Hepatocyte (in vitro differentiated cells): ENCODE data around the gene LNPEP. TPM values are rescaled to one million over a fixed set of nuclear protein-coding genes. Genes with fewer than 3 reads are reported as not detected.

Experiments used
- DNase-seq: peaks from one replicate; pipeline ENCODE4 v3.0.0-alpha.2; 2016; ENCODE audit warnings: low spot score
- H2AFZ ChIP-seq: fragments of 200-600 bp; sonication (generic); 2 replicates; pipeline ENCODE4 v1.6.0; 2016; ENCODE audit warnings: antibody characterized with exemption, mild to moderate bottlenecking
- H3K27ac ChIP-seq: fragments of 200-600 bp; sonication (generic); 2 replicates; pipeline ENCODE4 v1.5.1; 2016; ENCODE audit warnings: mild to moderate bottlenecking
- H3K27me3 ChIP-seq: fragments of 200-600 bp; sonication (generic); 2 replicates; pipeline ENCODE4 v1.6.1; 2016
- H3K36me3 ChIP-seq: fragments of 200-600 bp; sonication (generic); replicated peaks from 2 replicates; pipeline ENCODE4 v1.5.1; 2016; ENCODE audit warnings: low read depth; ENCODE audit not compliant: insufficient read depth
- H3K4me1 ChIP-seq: fragments of 200-600 bp; sonication (generic); 2 replicates; pipeline ENCODE4 v1.5.1; 2016; ENCODE audit warnings: mild to moderate bottlenecking, moderate library complexity; ENCODE audit not compliant: insufficient read depth
- H3K4me2 ChIP-seq: fragments of 200-600 bp; sonication (generic); 2 replicates; pipeline ENCODE4 v1.6.0; 2016
- H3K4me3 ChIP-seq: fragments of 200-600 bp; sonication (generic); 2 replicates; pipeline ENCODE4 v1.5.1; 2016; ENCODE audit warnings: mild to moderate bottlenecking
- H3K79me2 ChIP-seq: fragments of 200-600 bp; sonication (generic); 2 replicates; pipeline ENCODE4 v1.6.0; 2017; ENCODE audit warnings: mild to moderate bottlenecking
- H3K9me2 ChIP-seq: fragments of 200-600 bp; sonication (generic); replicated peaks from 2 replicates; pipeline ENCODE4 v1.6.0; 2017; ENCODE audit warnings: mild to moderate bottlenecking; ENCODE audit not compliant: insufficient read depth
- H3K9me3 ChIP-seq: fragments of 200-600 bp; sonication (generic); 2 replicates; pipeline ENCODE4 v1.5.1; 2016; ENCODE audit warnings: low read depth, mild to moderate bottlenecking
- H4K20me1 ChIP-seq: fragments of 200-600 bp; sonication (generic); 2 replicates; pipeline ENCODE4 v1.6.0; 2016; ENCODE audit warnings: mild to moderate bottlenecking; ENCODE audit not compliant: insufficient read depth, poor library complexity, severe bottlenecking
- CTCF ChIP-seq: fragments of 200-600 bp; sonication (generic); IDR thresholded peaks from 2 replicates; pipeline ENCODE4 v1.5.1; 2016; ENCODE audit warnings: antibody characterized with exemption, mild to moderate bottlenecking; ENCODE audit not compliant: poor library complexity
- EZH2 ChIP-seq: fragments of 200-600 bp; sonication (generic); IDR thresholded peaks from 2 replicates; pipeline ENCODE4 v1.6.1; 2016; ENCODE audit warnings: antibody characterized with exemption, mild to moderate bottlenecking, borderline replicate concordance
- EZH2phosphoT487 ChIP-seq: fragments of 200-600 bp; sonication (generic); IDR thresholded peaks from one replicate; pipeline ENCODE4 v1.6.1; 2018; ENCODE audit warnings: antibody characterized with exemption, mild to moderate bottlenecking, low read depth, moderate library complexity; ENCODE audit not compliant: unreplicated experiment, severe bottlenecking
- WGBS: methylation state at CpG from one replicate; pipeline ENCODE4 v1.1.6; 2016; ENCODE audit warnings: low lambda C conversion rate; ENCODE audit errors: missing lambda C conversion rate; 5-methylcytosine and 5-hydroxymethylcytosine counted together
- polyA plus RNA-seq: library from polyadenylated mRNA; unstranded; fragments of >200 nt; fragmentation: Nextera tagmentation; extraction: Ambion mirVana; gene quantifications from 2 replicates; pipeline ENCODE4 v1.2.1, GENCODE V29; 2016
- total RNA-seq: library from RNA; depleted of rRNA; stranded (reverse); fragments of >200 nt; gene quantifications from 2 replicates; pipeline ENCODE4 v1.2.3, GENCODE V29; 2014

Gene LNPEP
- total and polyA plus RNA-seq, 2 experiments from 2014 or later = 4.9 to 32.6 TPM

- Histone ChIP-seq H3K36me3 (no peaks in the 10 kb centered on the region), H3K4me2 (no peak overlapping the region), H2AFZ (no peak overlapping the region), H3K4me3 (no peak overlapping the region), H3K79me2 (no peaks in the 10 kb centered on the region), H3K9me2 (no peaks in the 10 kb centered on the region), H3K4me1 (no peaks in the 10 kb centered on the region), H3K9me3 (no peaks in the 10 kb centered on the region), H3K27ac (no peak overlapping the region), H4K20me1 (no peaks in the 10 kb centered on the region), H3K27me3 (no peaks in the 10 kb centered on the region)
- no peak for TF ChIP-seq EZH2phosphoT487
- TF ChIP-seq CTCF = no peak
- no peak for TF ChIP-seq EZH2
- WGBS = 93% methylated on average over 1 of the region's 1 CpG
- no peak for DNase-seq
These were observed 85.5 kb downstream of the LNPEP start for GRCh38 chr5:97021416-97021815.

- Histone ChIP-seq H3K9me3 (no peaks in the 10 kb centered on the region), H3K4me3 (no peak overlapping the region), H3K36me3 (no peaks in the 10 kb centered on the region), H4K20me1 (no peaks in the 10 kb centered on the region), H3K4me2 (no peak overlapping the region), H2AFZ (no peak overlapping the region), H3K27me3 (no peaks in the 10 kb centered on the region), H3K4me1 (no peaks in the 10 kb centered on the region), H3K79me2 (no peaks in the 10 kb centered on the region), H3K27ac (no peak overlapping the region), H3K9me2 (no peaks in the 10 kb centered on the region)
- 88% methylated on average over 1 of the region's 1 CpG for WGBS
- DNase-seq = no peak
- no peak for TF ChIP-seq CTCF
- TF ChIP-seq EZH2 = no peak
- no peak for TF ChIP-seq EZH2phosphoT487
These were observed 87.0 kb downstream of the LNPEP start for GRCh38 chr5:97022898-97023297.

- H3K27ac ChIP-seq = no peak overlapping the region
- WGBS = 96% methylated on average over 6 of the region's 6 CpGs
- no peaks in the 10 kb centered on the region for H4K20me1 ChIP-seq
- H3K4me3 ChIP-seq = no peak overlapping the region
- H3K9me3 ChIP-seq = no peaks in the 10 kb centered on the region
- H3K4me1 ChIP-seq = no peaks in the 10 kb centered on the region
- no peaks in the 10 kb centered on the region for H3K79me2 ChIP-seq
- no peaks in the 10 kb centered on the region for H3K36me3 ChIP-seq
- no peaks in the 10 kb centered on the region for H3K27me3 ChIP-seq
- H2AFZ ChIP-seq = no peak overlapping the region
- H3K9me2 ChIP-seq = no peaks in the 10 kb centered on the region
- no peak overlapping the region for H3K4me2 ChIP-seq
- no peak for DNase-seq
- no peak for TF ChIP-seq CTCF
- TF ChIP-seq EZH2phosphoT487 = no peak
- TF ChIP-seq EZH2 = no peak
These were observed 90.8 kb downstream of the LNPEP start for GRCh38 chr5:97026721-97027120.

- no peaks in the 10 kb centered on the region for H3K4me1 ChIP-seq
- no peak overlapping the region for H3K4me3 ChIP-seq
- no peaks in the 10 kb centered on the region for H3K79me2 ChIP-seq
- H3K27me3 ChIP-seq = no peaks in the 10 kb centered on the region
- no peaks in the 10 kb centered on the region for H3K9me3 ChIP-seq
- no peak overlapping the region for H3K4me2 ChIP-seq
- no peak overlapping the region for H2AFZ ChIP-seq
- no peaks in the 10 kb centered on the region for H3K9me2 ChIP-seq
- no peaks in the 10 kb centered on the region for H3K36me3 ChIP-seq
- no peak for TF ChIP-seq EZH2phosphoT487
- no peak for TF ChIP-seq EZH2
- TF ChIP-seq CTCF = no peak
- DNase-seq = no peak
- WGBS = 72% methylated on average over 7 of the region's 7 CpGs
- H3K27ac ChIP-seq = no peak overlapping the region
- H4K20me1 ChIP-seq = no peaks in the 10 kb centered on the region
These were observed 101.9 kb downstream of the LNPEP start for GRCh38 chr5:97037819-97038218.
